HEK293 (cell line): Measurements from ENCODE around the gene SYCP3.

Source experiments
- CTCF ChIA-PET: fragments of 350-600 bp; formaldehyde crosslinking; extraction: SDS; loops from one replicate; lab custom pipeline; 2021; ENCODE audit warnings: antibody characterized with exemption; lab: Yijun Ruan, JAX
- POLR2A ChIA-PET: fragments of 300-600 bp; formaldehyde crosslinking; extraction: SDS; loops from one replicate; lab custom pipeline; 2020; ENCODE audit warnings: antibody characterized with exemption, inconsistent platforms; lab: Yijun Ruan, JAX
- H3K27ac ChIP-seq: fragments of 200-500 bp; sonication (Bioruptor generic); 2 replicates; pipeline ENCODE4 v1.5.1; 2014; ENCODE audit warnings: low read depth, low read length, control low read depth, inconsistent platforms; ENCODE audit errors: extremely low read depth
- H3K36me3 ChIP-seq, 2 experiments: fragments of 200-500 bp in 1 of 2; sonication (Bioruptor generic) in 1 of 2; 1 replicate in 1 of 2; 2 replicates in 1 of 2; pipeline ENCODE4 v1.5.1; 2014 to 2017; ENCODE audit warnings: inconsistent platforms in 2 of 2, low read length in 2 of 2; ENCODE audit not compliant: control insufficient read depth in 2 of 2, insufficient read depth in 1 of 2
- H3K4me1 ChIP-seq: fragments of 200-500 bp; sonication (Bioruptor generic); 2 replicates; pipeline ENCODE4 v1.5.1; 2014; ENCODE audit warnings: mild to moderate bottlenecking, low read length, inconsistent platforms; ENCODE audit not compliant: control insufficient read depth, insufficient read depth
- H3K4me3 ChIP-seq: 2 replicates; pipeline ENCODE4 v1.5.1; 2011; ENCODE audit warnings: low read depth, mild to moderate bottlenecking, control low read depth, low read length, moderate library complexity
- H3K9me3 ChIP-seq: fragments of 200-500 bp; sonication (Bioruptor generic); 2 replicates; pipeline ENCODE4 v1.5.1; 2014; ENCODE audit warnings: low read depth, low read length, inconsistent platforms; ENCODE audit not compliant: control insufficient read depth, insufficient read depth
- EGR2 ChIP-seq: fragments of 450-650 bp; formaldehyde crosslinking; IDR thresholded peaks from 2 replicates; pipeline ENCODE4 v1.5.1; 2016; ENCODE audit warnings: low read depth, missing biosample characterization, missing genetic modification characterization
- KLF1 ChIP-seq: fragments of 450-650 bp; formaldehyde crosslinking; IDR thresholded peaks from 2 replicates; pipeline ENCODE4 v1.5.1; 2016; ENCODE audit warnings: missing biosample characterization, missing genetic modification characterization
- KLF17 ChIP-seq: fragments of 450-650 bp; formaldehyde crosslinking; IDR thresholded peaks from 2 replicates; pipeline ENCODE4 v1.5.1; 2016; ENCODE audit warnings: missing biosample characterization, missing genetic modification characterization
- MZF1 ChIP-seq: fragments of 450-650 bp; formaldehyde crosslinking; IDR thresholded peaks from 2 replicates; pipeline ENCODE4 v1.5.1; 2017; ENCODE audit warnings: missing biosample characterization, missing genetic modification characterization, borderline replicate concordance
- PBX3 ChIP-seq: sonication (generic); formaldehyde crosslinking; IDR thresholded peaks from 2 replicates; pipeline ENCODE4 v1.8.1; 2022; ENCODE audit warnings: mild to moderate bottlenecking, moderate library complexity, missing genetic modification reagents
- PRDM1 ChIP-seq: fragments of 450-650 bp; formaldehyde crosslinking; IDR thresholded peaks from 2 replicates; pipeline ENCODE4; 2016; ENCODE audit warnings: missing biosample characterization, missing genetic modification characterization
- PRDM10 ChIP-seq: fragments of 450-650 bp; formaldehyde crosslinking; IDR thresholded peaks from 2 replicates; pipeline ENCODE4 v1.5.1; 2016; ENCODE audit warnings: missing biosample characterization, missing genetic modification characterization
- SALL2 ChIP-seq: fragments of 450-650 bp; formaldehyde crosslinking; IDR thresholded peaks from 2 replicates; pipeline ENCODE4 v1.5.0; 2017; ENCODE audit warnings: missing biosample characterization, mild to moderate bottlenecking, missing genetic modification characterization, borderline replicate concordance
- SCRT1 ChIP-seq: fragments of 450-650 bp; formaldehyde crosslinking; IDR thresholded peaks from 2 replicates; pipeline ENCODE4 v1.5.1; 2016; ENCODE audit warnings: missing biosample characterization, missing genetic modification characterization, borderline replicate concordance
- YY1 ChIP-seq: fragments of 450-650 bp; formaldehyde crosslinking; IDR thresholded peaks from 2 replicates; pipeline ENCODE4 v1.5.1; 2018; ENCODE audit warnings: missing biosample characterization, missing genetic modification characterization
- ZBTB6 ChIP-seq: fragments of 450-650 bp; formaldehyde crosslinking; IDR thresholded peaks from 2 replicates; pipeline ENCODE4 v1.5.1; 2017; ENCODE audit warnings: missing biosample characterization, missing genetic modification characterization
- ZFHX2 ChIP-seq: fragments of 450-650 bp; formaldehyde crosslinking; conservative IDR thresholded peaks from 2 replicates; pipeline ENCODE4 v1.5.1; 2016; ENCODE audit warnings: missing biosample characterization, missing genetic modification characterization
- ZNF266 ChIP-seq: fragments of 450-650 bp; formaldehyde crosslinking; IDR thresholded peaks from 2 replicates; pipeline ENCODE4 v1.5.1; 2016; ENCODE audit warnings: missing biosample characterization, missing genetic modification characterization, low read depth
- ZNF280D ChIP-seq: fragments of 450-650 bp; formaldehyde crosslinking; IDR thresholded peaks from 2 replicates; pipeline ENCODE4 v1.5.1; 2016; ENCODE audit warnings: missing biosample characterization, missing genetic modification characterization
- ZNF394 ChIP-seq: fragments of 450-650 bp; formaldehyde crosslinking; IDR thresholded peaks from 2 replicates; pipeline ENCODE4 v1.5.1; 2016; ENCODE audit warnings: missing biosample characterization, missing genetic modification characterization, mild to moderate bottlenecking, moderate library complexity, borderline replicate concordance
- ZNF426 ChIP-seq: fragments of 450-650 bp; formaldehyde crosslinking; IDR thresholded peaks from 2 replicates; pipeline ENCODE4 v1.5.1; 2017; ENCODE audit warnings: missing biosample characterization, missing genetic modification characterization, mild to moderate bottlenecking, inconsistent platforms, moderate library complexity
- ZNF555 ChIP-seq: fragments of 450-650 bp; formaldehyde crosslinking; conservative IDR thresholded peaks from 2 replicates; pipeline ENCODE4 v1.5.1; 2017; ENCODE audit warnings: missing biosample characterization, mild to moderate bottlenecking, missing genetic modification characterization, inconsistent platforms
- ZNF596 ChIP-seq: fragments of 450-650 bp; IDR thresholded peaks from 2 replicates; pipeline ENCODE4 v1.5.0; 2018; ENCODE audit warnings: missing biosample characterization, mild to moderate bottlenecking, missing genetic modification characterization, moderate library complexity
- ZNF600 ChIP-seq: fragments of 450-650 bp; formaldehyde crosslinking; IDR thresholded peaks from 2 replicates; pipeline ENCODE4 v1.5.1; 2016; ENCODE audit warnings: missing biosample characterization, missing genetic modification characterization
- ZNF610 ChIP-seq: fragments of 450-650 bp; formaldehyde crosslinking; IDR thresholded peaks from 2 replicates; pipeline ENCODE4 v1.5.1; 2016; ENCODE audit warnings: missing biosample characterization, missing genetic modification characterization, borderline replicate concordance
- ZNF76 ChIP-seq: fragments of 450-650 bp; formaldehyde crosslinking; IDR thresholded peaks from 2 replicates; pipeline ENCODE4; 2016; ENCODE audit warnings: low read depth, missing biosample characterization, missing genetic modification characterization, borderline replicate concordance
- ZNF785 ChIP-seq: fragments of 450-650 bp; formaldehyde crosslinking; IDR thresholded peaks from 2 replicates; pipeline ENCODE4 v1.5.1; 2016; ENCODE audit warnings: missing biosample characterization, missing genetic modification characterization
- ZNF791 ChIP-seq: fragments of 450-650 bp; formaldehyde crosslinking; IDR thresholded peaks from 2 replicates; pipeline ENCODE4 v1.5.1; 2016; ENCODE audit warnings: missing biosample characterization, missing genetic modification characterization
- ZXDB ChIP-seq: fragments of 450-650 bp; formaldehyde crosslinking; IDR thresholded peaks from 2 replicates; pipeline ENCODE4 v1.5.1; 2016; ENCODE audit warnings: missing biosample characterization, missing genetic modification characterization

Gene SYCP3

GRCh38 chr12:101710288-101710687 lies 29.0 kb downstream of the SYCP3 start:
- CTCF ChIA-PET, result no interaction called here
- Histone ChIP-seq H3K4me3 (no peak overlapping the region), H3K9me3 (no peaks in the 10 kb centered on the region), H3K27ac (no peak overlapping the region), H3K4me1 (peaks cover 23% of the 10 kb centered on the region), H3K36me3 (no peaks in the 10 kb centered on the region)
- POLR2A ChIA-PET, result no interaction called here
- TF ChIP-seq ZNF266 (tag by site-specific recombination) (no peak), ZNF785 (no peak), PRDM1 (no peak), PBX3 (CRISPR knock-in tag) (no peak), ZNF76 (no peak)

GRCh38 chr12:101707131-101707782 lies 32.0 kb downstream of the SYCP3 start:
- Histone ChIP-seq H3K4me3 (no peak overlapping the region), H3K9me3 (no peaks in the 10 kb centered on the region), H3K4me1 (peaks cover 11% of the 10 kb centered on the region), H3K36me3 (no peaks in the 10 kb centered on the region), H3K27ac (no peak overlapping the region)
- ChIA-PET POLR2A (interaction anchor here (0.8 kb wide), 1 partner anchor 9 kb away, joined by 3 read pairs; no protein-coding TSS in a partner anchor), CTCF (no interaction called here)
- TF ChIP-seq ZXDB (tag by site-specific recombination) (peak; percentile 31; the same call in 1 of the 2 replicates), ZNF600 (tag by site-specific recombination) (peak; percentile 58), ZNF791 (tag by site-specific recombination) (no peak), ZNF596 (tag by site-specific recombination) (no peak), KLF17 (tag by site-specific recombination) (peak; percentile 69), EGR2 (peak; percentile 98), PRDM10 (peak; percentile 37), ZBTB6 (peak; percentile 68; the same call in 1 of the 2 replicates), ZFHX2 (tag by site-specific recombination) (peak; percentile 94), ZNF394 (tag by site-specific recombination) (no peak), ZNF426 (tag by site-specific recombination) (no peak), SALL2 (no peak), YY1 (no peak), ZNF555 (tag by site-specific recombination) (no peak), ZNF610 (tag by site-specific recombination) (0 out of 2 replicates have a peak, but pooled peaks have one; percentile 47), SCRT1 (no peak), KLF1 (tag by site-specific recombination) (peak; percentile 32; the same call in 1 of the 2 replicates), ZNF280D (tag by site-specific recombination) (no peak), MZF1 (tag by site-specific recombination) (no peak)
